HT1080 (cell line): Measurements from ENCODE around the gene MAP1B. TPM values are rescaled to one million over a fixed set of nuclear protein-coding genes. Genes with fewer than 3 reads are reported as not detected.
A peak's percentile ranks its signal among the peaks of the same experiment; 100 is the strongest.
"Not testable (repeated sequence)": the region's sequence is repeated elsewhere in the genome, so short reads cannot be mapped to it uniquely, and the experiment has no call there.

Source experiments
- DNase-seq: peaks from one replicate; pipeline ENCODE4 v3.0.0-alpha.2; 2015; ENCODE audit warnings: low read depth
- total RNA-seq: library from RNA; depleted of rRNA; stranded (reverse); fragments of >200 nt; shearing (Covaris generic); gene quantifications from 2 replicates; pipeline ENCODE4 v1.2.3, GENCODE V29; 2014

Gene MAP1B
- total RNA-seq, 1 experiment from 2014 or later, result 75.1 TPM

- peak; percentile 46 for DNase-seq
These were observed 52.2 kb downstream of the MAP1B start for GRCh38 chr5:72159501-72159911.

GRCh38 chr5:72160329-72160728, 53.1 kb downstream of the MAP1B start:
- DNase-seq, result peak; percentile 65

GRCh38 chr5:72160959-72161358, 53.7 kb downstream of the MAP1B start:
- peak; percentile 46 for DNase-seq

GRCh38 chr5:72161951-72162350, 54.7 kb downstream of the MAP1B start:
- DNase-seq, result no peak

GRCh38 chr5:72163349-72163983, 56.2 kb downstream of the MAP1B start:
- DNase-seq, result no peak

GRCh38 chr5:72166070-72166979, 59.0 kb downstream of the MAP1B start:
- DNase-seq, result no peak

- no peak for DNase-seq
These were observed 60.0 kb downstream of the MAP1B start for GRCh38 chr5:72167257-72167656.

- DNase-seq, result no peak
These were observed 60.5 kb downstream of the MAP1B start for GRCh38 chr5:72167804-72168203.

- DNase-seq, result no peak
These were observed 62.8 kb downstream of the MAP1B start for GRCh38 chr5:72170101-72170500.

GRCh38 chr5:72171181-72171580, 63.9 kb downstream of the MAP1B start:
- DNase-seq, result not testable (repeated sequence)

- DNase-seq, result no peak
These were observed 64.4 kb downstream of the MAP1B start for GRCh38 chr5:72171667-72172066.

- no peak for DNase-seq
These were observed 65.5 kb downstream of the MAP1B start for GRCh38 chr5:72172786-72173185.

GRCh38 chr5:72177538-72177937, 70.3 kb downstream of the MAP1B start:
- DNase-seq, result no peak

- peak; percentile 94 for DNase-seq
These were observed 71.9 kb downstream of the MAP1B start for GRCh38 chr5:72179028-72179815.

GRCh38 chr5:72179816-72180440, 72.7 kb downstream of the MAP1B start:
- DNase-seq, result no peak

GRCh38 chr5:72180925-72181324, 73.7 kb downstream of the MAP1B start:
- no peak for DNase-seq

GRCh38 chr5:72182686-72183085, 75.4 kb downstream of the MAP1B start:
- DNase-seq, result no peak

GRCh38 chr5:72183101-72183520, 75.8 kb downstream of the MAP1B start:
- no peak for DNase-seq

- no peak for DNase-seq
These were observed 77.1 kb downstream of the MAP1B start for GRCh38 chr5:72184408-72184807.

GRCh38 chr5:72185496-72186329, 78.4 kb downstream of the MAP1B start:
- no peak for DNase-seq
